Stimulated activated CD4-positive, alpha-beta T cell treated with anti-CD3 and anti-CD28 coated beads, Interleukin-12 subunit alpha, Interleukin-12 subunit beta, amount 100 ng/mL, for 24 hours (primary cell): ENCODE measurements around the gene ZFR.

Source experiments
- DNase-seq, 2 experiments: peaks; one replicate each; pipeline ENCODE4 v3.0.0-alpha.2; 2020; ENCODE audit warnings: low read depth in 2 of 2

Gene ZFR

GRCh38 chr5:32363030-32363429, 81.5 kb downstream of the ZFR start:
- no peak for DNase-seq

- no peak for DNase-seq
Measured at GRCh38 chr5:32362527-32362926, 82.0 kb downstream of the ZFR start.

DNA sequence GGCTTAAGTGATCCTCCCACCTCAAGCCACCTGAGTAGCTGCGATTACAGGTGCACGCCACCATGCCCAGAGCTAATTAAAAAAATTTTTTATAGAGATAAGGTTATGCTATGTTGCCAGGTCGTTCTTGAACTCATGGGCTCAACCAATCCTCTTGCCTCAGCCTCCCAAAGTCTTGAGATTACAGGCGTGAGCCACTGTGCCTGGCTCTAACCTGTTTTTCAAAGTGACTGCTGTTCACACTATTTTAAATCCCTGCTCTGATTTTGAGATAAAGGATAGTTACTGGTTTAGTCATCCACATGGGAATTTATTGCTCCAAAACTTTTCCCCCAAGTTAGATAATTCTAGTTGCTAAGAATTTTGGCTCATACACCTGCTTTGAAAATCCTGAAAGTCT, 83.6 kb downstream of the ZFR start:
- no peak for DNase-seq

- DNase-seq = no peak
Measured at GRCh38 chr5:32358611-32359010, 85.9 kb downstream of the ZFR start.

DNA sequence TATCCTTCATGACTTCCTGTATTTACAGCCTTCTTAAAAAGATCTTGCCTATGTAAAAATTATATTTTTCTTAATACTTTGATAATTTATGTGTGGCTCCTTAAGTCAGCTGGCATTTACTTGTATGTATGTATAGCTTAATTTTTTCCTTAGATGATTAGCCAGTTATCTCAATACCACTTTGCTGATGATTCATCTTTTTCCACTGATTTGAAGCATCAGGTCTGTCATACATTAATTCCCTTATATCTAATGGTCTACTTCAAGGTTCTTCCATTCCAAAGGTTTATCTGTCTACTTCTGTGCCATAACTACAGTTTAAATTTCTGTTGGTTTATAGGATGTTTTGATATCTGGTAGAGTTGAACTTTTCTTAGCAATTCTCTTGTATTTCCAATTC, 86.9 kb downstream of the ZFR start:
- no peak for DNase-seq

DNA sequence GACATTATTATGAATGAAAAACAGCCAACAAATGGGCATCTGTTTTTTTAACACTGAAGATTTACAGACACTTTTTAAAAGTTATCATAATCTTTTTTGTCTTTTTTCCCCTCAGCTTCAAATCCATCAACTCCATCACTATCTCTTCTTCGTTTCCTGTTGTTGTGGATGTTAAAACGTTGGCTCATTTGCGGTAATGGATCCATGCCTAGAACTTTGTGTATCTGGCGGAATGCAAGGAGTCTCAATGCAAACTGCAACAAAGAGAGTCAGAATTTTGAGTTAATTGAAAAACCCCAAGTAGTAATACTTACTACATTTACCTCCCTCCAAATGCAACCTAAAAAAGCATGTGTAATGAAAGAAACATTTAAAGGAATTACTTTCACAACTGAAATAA, 88.9 kb downstream of the ZFR start:
- no peak for DNase-seq

DNA sequence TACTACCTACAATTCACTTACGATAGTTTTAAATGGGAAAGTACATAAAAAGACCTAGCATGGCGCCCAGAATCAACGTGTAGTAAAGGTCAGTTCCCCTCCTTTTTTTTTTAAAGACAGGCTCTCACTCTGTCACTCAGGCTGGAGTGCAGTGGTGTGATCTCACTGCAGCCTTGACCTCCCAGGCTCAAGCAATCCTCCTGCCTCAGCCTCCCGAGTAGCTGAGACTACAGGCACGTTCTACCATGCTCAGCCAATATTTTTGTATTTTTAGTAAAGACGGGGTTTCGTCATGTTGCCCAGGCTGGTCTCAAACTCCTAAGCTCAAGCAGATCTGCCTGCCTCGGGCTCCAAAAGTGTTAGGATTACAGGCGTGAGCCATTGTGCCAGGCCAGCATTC, 91.1 kb downstream of the ZFR start:
- no peak for DNase-seq

DNA sequence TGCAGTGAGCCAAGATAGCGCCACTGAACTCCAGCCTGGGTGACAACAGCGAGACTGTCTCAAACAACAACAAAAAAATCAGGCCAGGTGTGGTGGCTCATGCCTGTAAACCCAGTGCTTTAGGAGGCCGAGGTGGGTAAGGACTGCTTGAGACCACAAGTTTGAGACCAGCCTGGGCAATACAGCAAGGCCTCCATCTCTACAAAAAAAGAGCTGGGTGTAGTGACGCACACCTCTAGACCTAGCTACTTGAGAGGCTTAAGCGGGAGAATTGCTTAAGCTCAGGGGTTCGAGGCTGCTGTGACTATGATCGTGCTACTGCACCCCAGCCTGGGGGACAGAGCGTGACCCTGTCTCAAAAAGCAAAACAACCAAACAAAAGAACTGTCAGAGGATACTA, 91.9 kb downstream of the ZFR start:
- no peak for DNase-seq

GRCh38 chr5:32346869-32347268, 97.7 kb downstream of the ZFR start:
- no peak for DNase-seq

- no peak for DNase-seq
Measured at GRCh38 chr5:32343058-32343672, 101.4 kb downstream of the ZFR start.

GRCh38 chr5:32342656-32343055, 101.9 kb downstream of the ZFR start:
- no peak for DNase-seq

DNA sequence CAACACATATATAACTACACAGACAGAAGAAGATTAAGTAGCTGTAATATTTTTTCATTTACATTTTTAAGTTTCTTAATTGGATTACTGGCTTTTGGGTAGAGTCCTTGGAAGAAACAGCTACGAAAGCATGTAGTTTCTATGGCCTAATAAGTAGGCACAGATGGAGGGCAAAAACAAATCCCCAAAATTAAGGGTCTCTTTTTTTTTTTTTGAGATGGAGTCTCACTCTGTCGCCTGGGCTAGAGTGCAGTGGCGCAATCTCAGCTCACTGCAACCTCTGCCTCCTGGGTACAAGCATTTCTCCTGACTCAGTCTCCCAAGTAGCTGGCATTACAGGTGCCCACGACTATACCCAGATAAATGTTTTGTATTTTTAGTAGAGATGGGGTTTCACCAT, 104.7 kb downstream of the ZFR start:
- DNase-seq = no peak

- DNase-seq = no peak
Measured at GRCh38 chr5:32339198-32339597, 105.3 kb downstream of the ZFR start.

- no peak for DNase-seq
Measured at GRCh38 chr5:32332966-32333365, 111.6 kb downstream of the ZFR start.

DNA sequence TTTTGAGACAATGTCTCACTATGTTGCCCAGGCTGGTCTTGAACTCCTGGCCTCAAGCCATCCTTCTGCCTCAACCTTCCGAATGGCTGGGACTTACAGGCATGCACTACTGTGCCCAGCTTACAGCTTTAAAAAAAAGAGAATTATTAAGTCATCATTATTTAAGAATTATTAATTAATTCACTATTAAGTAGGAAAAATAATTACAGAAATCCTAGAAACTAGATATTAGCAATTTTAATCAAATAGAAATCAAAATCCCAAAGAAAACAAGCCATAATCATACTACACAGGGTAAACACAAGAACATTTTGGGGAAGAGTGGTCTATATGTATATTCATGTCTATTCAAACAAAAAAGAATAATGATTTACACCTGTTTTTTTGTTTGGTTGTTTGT, 112.2 kb downstream of the ZFR start:
- DNase-seq = no peak

DNA sequence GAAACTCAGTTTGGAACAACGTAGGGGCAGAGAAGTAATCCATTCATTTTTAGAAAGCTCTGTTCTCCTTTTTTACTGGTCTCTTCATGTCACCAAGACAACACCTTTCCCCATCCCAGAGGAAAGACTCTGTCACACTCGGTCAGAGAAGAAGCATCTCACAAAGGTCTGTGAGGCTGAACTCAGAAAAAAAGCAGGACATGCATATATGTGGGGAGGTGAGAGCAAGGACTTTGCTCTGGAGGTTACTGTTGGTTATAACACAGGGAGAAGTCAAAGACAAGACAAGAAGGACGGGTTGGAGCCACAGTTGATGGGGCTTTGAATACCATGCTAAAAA, 112.6 kb downstream of the ZFR start:
- no peak for DNase-seq

DNA sequence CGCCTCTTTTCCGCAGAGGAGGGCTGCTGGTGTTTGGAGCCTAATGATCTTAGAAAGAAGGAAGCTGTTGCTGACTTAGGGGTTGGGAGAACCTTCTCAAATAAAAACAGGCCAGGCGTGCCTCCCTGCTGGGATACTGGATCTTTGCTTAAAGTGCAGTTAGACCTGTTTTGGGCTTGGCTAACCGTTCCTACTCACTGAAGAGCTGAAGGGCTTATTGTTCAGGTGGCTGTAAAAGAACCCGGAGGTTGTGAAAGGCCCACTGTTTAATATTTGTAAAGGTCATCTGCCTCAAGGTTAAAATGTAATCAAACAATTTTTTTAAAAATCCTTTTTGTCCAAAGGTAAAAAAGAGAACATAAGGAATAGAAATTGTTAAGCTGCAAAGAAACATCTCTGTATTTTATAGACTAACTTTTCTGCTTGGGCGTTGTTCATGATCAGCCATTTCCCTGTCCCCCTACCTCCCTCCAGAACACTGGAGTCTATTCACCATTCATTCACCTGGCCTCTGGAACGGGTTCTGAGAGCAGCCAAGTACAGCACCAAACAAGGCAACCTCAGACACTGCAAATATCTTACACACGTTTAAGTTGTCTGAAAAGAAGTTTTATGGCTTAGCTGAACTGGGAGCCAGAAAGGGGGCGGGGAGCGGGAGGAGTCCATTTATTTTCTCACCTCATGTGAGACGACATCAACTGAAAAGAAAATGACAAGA, 113.2 kb downstream of the ZFR start:
- no peak for DNase-seq

GRCh38 chr5:32330126-32330971, 114.2 kb downstream of the ZFR start:
- DNase-seq = no peak

GRCh38 chr5:32329395-32329834, 115.1 kb downstream of the ZFR start:
- DNase-seq = peak in 1 of 2 experiments; percentile 40

DNA sequence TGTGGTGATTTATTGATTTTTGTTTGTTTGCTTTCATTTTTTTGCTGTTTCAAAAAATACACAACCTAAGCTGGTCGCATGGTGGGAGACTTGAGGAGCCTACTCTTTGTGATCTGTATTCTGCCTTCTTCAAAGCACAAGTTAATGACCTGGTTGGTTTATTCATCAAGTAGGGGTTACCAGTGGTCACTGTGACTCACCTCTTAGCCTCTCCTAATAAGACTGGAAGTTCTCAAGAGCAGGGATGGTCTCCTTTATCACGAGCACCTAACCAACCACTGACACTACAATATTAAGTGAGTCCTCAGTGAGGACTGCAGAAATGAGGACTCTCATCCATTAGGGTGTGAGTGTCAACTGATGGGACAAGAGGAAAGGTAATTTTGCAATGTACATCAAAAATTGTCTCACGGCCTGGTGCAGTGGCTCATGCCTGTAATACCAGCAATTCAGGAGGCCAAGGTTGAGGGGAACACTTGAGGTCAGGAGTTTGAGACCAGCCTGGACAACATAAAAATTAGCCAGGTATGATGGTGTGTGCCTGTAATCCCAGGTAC, 118.2 kb downstream of the ZFR start:
- no peak for DNase-seq

GRCh38 chr5:32325616-32326015, 118.9 kb downstream of the ZFR start:
- DNase-seq = no peak

GRCh38 chr5:32325062-32325461, 119.5 kb downstream of the ZFR start:
- DNase-seq = no peak

- no peak for DNase-seq
Measured at GRCh38 chr5:32323741-32324140, 120.8 kb downstream of the ZFR start.
